ENCODE data around the gene KIAA1328. TPM values are rescaled to one million over a fixed set of nuclear protein-coding genes. Genes with fewer than 3 reads are reported as not detected.
A peak's percentile ranks its signal among the peaks of the same experiment; 100 is the strongest.

The KIAA1328 gene
- total and polyA plus RNA-seq, 9 of the 15 experiments (the other 6 are each of a cell fraction or from before 2014, with no cell fraction given), result 4.0 to 8.6 (median 7.4) TPM

DNA sequence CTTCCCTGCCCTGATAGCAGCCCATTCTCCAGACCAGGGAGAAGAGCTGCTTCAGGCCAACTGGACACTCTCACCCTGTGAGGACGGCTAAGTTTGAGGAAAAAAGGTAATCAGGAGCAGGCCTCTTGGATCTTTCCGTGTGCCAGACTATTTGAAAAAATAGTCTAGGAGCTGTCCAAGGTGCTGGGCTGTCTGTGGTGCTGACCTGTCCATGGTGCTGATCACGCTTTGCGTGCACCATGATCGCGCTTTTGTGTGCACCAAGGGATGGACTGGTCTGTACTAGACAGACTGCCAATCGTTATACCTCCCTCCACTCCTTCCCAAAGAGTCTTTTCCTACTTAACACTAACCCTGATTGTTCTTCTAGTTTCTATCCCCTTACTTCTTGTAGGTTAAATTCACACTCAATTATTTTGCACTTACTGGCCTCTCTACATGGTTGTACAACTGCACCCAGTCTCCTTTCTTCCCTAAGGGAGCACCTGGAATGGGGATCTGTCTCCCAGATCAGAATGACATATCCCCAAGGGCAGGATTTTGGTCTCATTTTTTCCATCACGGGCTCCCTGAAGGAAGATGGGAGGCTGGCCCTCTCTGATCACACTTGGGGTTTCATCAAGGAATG lies 441.2 kb downstream of the KIAA1328 start (continued):
- TF ChIP-seq, protein P1, sequence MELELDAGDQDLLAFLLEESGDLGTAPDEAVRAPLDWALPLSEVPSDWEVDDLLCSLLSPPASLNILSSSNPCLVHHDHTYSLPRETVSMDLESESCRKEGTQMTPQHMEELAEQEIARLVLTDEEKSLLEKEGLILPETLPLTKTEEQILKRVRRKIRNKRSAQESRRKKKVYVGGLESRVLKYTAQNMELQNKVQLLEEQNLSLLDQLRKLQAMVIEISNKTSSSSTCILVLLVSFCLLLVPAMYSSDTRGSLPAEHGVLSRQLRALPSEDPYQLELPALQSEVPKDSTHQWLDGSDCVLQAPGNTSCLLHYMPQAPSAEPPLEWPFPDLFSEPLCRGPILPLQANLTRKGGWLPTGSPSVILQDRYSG (tag; conservative IDR thresholded peaks at IDR 0.05; ENCODE audit: low read depth), result peak; percentile 96
- TF ChIP-seq ZKSCAN1 (IDR thresholded peaks at IDR 0.05; ENCODE audit: low read depth, low read length) (peak; percentile 13; the same call in 1 of the 2 replicates), ZMIZ1 (IDR thresholded peaks at IDR 0.05; ENCODE audit: low read depth in 2 of 2, low read length in 2 of 2) (no peak), SMAD4 (CRISPR knock-in tag; conservative IDR thresholded peaks at IDR 0.05) (peak; percentile 92), HDAC6 (IDR thresholded peaks at IDR 0.05; ENCODE audit: low read depth, low read length) (no peak), GTF2E2 (tag; IDR thresholded peaks at IDR 0.05) (no peak), TRIM24 (IDR thresholded peaks at IDR 0.05) (0 out of 4 replicates have a peak, but pooled peaks of 1 of the 2 experiments have one; percentile 17), MLX (CRISPR knock-in tag; conservative IDR thresholded peaks at IDR 0.05) (peak in 1 of 2 experiments; percentile 99; a peak in 2 of 4 replicates), ARID4B (CRISPR knock-in tag; IDR thresholded peaks at IDR 0.05) (peak; percentile 99), MEF2A (IDR thresholded peaks at IDR 0.05; ENCODE audit: control insufficient read depth, low read depth, low read length) (no peak), NONO (IDR thresholded peaks at IDR 0.05; ENCODE audit: low read depth in 2 of 2, low read length in 1 of 2) (no peak), ZNF232 (CRISPR knock-in tag; IDR thresholded peaks at IDR 0.05) (peak; percentile 99)
- TF ChIP-seq, protein P2, sequence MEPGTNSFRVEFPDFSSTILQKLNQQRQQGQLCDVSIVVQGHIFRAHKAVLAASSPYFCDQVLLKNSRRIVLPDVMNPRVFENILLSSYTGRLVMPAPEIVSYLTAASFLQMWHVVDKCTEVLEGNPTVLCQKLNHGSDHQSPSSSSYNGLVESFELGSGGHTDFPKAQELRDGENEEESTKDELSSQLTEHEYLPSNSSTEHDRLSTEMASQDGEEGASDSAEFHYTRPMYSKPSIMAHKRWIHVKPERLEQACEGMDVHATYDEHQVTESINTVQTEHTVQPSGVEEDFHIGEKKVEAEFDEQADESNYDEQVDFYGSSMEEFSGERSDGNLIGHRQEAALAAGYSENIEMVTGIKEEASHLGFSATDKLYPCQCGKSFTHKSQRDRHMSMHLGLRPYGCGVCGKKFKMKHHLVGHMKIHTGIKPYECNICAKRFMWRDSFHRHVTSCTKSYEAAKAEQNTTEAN (CRISPR knock-in tag; IDR thresholded peaks at IDR 0.05), result peak; percentile 95
- TF ChIP-seq, protein P3, sequence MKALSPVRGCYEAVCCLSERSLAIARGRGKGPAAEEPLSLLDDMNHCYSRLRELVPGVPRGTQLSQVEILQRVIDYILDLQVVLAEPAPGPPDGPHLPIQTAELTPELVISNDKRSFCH (CRISPR knock-in tag; IDR thresholded peaks at IDR 0.05), result no peak
- TF ChIP-seq, protein P3 (tag; IDR thresholded peaks at IDR 0.05), result peak; percentile 87; the same call in 1 of the 2 replicates

All from K562 (cell line).